DMS153 (cell line): ENCODE results near the gene ACP2.
"Not testable (repeated sequence)": the region's sequence is repeated elsewhere in the genome, so short reads cannot be mapped to it uniquely, and the experiment has no call there.

Source experiments
- DNase-seq: peaks from one replicate; lab custom pipeline; 2025; lab: John Stamatoyannopoulos, UW

Gene ACP2

DNA sequence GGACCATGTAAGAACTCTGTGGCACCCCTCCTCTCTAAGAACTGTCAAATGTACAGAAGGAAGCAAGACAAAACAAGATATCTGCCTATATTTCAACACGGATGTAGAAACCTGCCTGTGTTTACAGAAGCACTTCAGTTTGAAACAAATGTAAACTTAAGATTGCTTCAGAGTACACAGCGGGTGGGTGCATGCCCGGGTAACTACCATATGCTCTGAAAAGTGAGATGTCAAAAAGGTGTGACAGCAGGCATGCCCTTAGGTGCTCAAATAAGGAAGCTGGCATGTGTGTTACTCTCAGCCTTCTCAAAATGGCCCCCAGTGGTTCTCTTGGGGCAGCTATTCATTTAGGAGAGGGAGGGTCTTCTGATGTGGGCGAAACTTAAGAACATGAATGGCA is 5.2 kb downstream of the ACP2 start:
- DNase-seq: no peak

GRCh38 chr11:47242596-47243192 is 5.9 kb downstream of the ACP2 start:
- no peak for DNase-seq

- DNase-seq: no peak
Observed at GRCh38 chr11:47241841-47242301, 6.7 kb downstream of the ACP2 start.

GRCh38 chr11:47239852-47240251 is 8.8 kb downstream of the ACP2 start:
- DNase-seq: no peak

DNA sequence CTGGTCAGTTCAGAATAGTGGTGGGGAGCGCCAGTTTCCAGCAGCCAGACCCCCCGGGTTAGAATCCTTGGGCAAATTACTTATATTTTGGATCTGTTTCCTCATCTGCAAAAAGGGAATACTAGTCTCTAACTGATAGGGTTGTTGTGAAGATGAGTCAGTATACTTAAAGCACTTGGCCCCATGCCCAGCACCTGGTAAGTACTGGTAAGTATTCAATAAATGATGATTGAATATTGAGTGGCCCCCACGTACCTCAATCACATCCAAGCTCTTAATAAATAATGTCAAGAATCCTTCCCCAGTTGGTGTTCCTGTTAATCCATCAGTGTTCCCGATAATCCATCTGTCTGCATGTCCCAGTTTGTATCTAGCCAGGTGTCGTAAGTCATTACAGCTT is 12.1 kb downstream of the ACP2 start:
- no peak for DNase-seq

GRCh38 chr11:47235163-47235562 is 13.5 kb downstream of the ACP2 start:
- DNase-seq: no peak

DNA sequence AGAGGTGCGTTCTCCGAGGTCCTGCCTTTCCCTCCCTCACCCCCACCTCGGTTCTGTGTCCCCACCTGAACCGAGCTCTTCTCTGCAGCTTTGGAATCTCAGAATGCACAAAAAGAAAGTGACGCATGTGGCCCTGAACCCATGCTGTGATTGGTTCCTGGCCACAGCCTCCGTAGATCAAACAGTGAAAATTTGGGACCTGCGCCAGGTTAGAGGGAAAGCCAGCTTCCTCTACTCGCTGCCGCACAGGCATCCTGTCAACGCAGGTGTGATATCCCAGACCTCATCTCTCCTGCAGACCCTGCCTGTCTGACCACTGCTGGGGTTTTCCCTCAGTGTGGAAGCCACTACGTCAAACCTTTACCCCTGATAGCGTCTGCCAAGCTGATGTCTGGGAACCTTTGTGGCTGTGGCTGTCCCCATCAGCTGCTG is 13.9 kb downstream of the ACP2 start:
- peak; percentile 51 for DNase-seq

GRCh38 chr11:47233989-47234668 is 14.5 kb downstream of the ACP2 start:
- DNase-seq: peak; percentile 23

- DNase-seq: no peak
Observed at GRCh38 chr11:47233051-47233450, 15.6 kb downstream of the ACP2 start.

DNA sequence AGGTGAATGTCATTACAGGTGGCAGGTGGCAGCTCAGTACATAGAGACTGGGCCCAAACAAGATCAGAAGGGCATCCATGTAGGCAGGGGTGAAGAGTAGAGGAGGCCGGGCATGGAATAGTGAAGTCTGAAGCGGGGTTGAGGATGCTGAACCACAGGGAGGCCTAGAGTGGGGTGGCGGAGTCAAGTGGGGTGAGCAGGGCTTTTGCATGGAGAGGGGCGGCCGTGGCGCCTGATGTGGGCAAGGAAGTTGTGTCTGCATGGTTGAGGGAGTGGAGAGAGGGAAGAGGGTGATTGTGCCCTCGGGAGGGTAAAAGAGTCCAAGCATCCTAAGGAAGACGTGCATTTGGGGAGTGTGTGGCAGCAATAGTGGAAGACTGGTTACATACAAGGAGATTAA is 19.5 kb downstream of the ACP2 start:
- no peak for DNase-seq

- no peak for DNase-seq
Observed at GRCh38 chr11:47225552-47226400, 22.8 kb downstream of the ACP2 start.

GRCh38 chr11:47222696-47223095 is 25.9 kb downstream of the ACP2 start:
- no peak for DNase-seq

DNA sequence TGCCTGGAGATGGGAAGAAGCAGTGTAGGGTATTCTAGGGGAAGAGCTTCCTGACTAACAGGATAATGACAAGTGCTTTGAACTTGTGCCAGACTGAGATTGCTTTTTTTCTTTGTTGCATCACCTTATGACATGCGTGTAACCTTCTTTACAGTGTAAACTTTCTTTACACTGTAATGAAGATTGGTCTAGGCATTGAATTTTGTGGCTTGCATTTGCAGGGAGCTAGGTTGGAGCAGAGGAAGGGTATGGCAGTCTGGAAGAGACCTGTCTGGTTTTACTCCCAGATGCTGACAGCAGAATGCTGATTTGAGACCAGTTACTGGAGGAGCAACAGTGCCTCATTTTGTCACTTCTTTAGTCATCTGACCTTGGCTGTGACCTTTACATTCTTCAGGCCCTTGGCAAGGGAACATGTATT is 28.2 kb downstream of the ACP2 start:
- no peak for DNase-seq

DNA sequence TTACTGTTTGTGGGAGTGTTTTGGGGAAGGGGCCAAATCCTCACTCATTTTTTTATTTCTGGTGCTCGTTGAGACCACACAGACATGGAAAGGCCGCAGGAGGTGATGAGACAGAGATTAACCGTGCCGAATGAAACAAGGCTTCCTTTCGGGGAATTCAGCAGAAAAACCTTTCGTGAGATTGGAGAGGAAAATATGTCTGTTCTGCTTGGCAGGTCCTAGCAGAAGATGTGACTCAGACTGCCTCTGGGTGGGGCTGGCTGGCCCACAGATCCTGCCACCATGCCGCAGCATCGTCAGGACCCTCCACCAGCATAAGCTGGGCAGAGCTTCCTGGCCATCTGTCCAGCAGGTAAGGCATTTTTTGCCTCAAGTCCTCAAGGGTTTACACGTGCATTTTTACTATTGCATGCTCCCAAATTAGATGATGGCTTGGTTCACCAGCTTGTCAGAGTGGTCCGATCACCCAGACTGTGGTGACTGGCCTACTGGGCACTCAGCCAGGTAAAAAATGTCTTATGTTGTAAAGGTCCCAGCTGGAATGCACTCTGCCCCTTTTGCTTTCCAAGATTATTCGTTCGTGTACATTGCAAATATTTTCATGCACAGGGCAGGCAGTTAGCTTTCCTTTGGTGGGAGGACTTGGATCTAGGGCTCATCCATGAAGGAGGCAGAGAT is 32.4 kb downstream of the ACP2 start:
- DNase-seq: peak; percentile 11

DNA sequence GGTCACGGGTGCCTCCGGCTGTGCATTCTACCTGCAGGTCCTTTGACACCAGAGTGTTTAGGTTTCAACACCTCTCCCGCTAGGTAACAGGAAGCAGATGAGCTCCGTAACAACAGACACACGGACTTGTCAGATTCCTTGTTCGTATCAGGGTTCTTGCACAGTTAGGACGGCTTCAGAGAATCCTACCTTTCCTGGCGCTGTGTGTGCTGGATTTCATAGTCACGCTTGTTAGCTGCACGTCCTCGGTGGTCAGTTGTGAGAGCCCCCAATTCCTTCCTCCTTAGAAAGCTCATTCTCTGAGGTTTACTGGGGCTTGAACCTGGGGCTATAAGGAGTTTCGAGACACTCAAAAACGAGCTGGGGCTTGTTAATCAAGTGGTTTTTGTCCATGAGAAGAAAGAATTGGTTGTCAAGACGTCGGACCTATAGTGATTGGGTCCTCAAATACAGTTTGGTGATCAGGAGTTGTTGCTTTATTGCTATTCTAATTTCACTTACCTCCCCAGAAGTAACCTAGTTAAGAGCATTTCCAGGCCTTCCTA is 33.2 kb downstream of the ACP2 start:
- DNase-seq: no peak

DNA sequence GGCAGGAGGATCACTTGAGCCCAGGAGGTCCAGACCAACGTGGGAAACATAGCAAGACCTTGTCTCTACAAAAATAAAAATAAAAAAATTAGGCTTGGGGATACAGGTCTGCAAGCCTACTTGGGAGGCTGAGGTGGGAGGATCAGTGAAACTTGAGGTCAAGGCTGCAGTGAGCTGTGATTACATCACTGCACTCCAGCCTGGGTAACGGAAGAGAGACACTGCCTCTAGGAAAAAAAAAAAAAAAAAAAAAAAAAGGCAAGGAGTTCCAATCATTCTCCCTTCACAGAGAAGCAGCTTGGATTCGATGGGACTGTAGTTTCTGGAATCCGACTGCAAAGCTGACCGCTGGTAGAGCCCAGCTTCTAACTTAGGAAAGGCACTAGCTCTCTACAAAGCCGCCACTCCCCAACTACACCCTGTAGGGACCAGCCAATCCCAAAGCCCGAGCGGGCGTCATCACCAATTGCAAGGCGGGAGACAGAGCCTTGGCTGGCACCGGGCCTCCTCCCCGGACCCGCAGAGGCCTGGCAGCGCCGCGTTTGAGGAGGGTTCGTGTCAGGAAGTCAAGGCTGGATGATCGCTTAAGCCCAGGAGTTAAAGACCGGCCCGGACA is 34.6 kb downstream of the ACP2 start:
- DNase-seq: peak; percentile 89

DNA sequence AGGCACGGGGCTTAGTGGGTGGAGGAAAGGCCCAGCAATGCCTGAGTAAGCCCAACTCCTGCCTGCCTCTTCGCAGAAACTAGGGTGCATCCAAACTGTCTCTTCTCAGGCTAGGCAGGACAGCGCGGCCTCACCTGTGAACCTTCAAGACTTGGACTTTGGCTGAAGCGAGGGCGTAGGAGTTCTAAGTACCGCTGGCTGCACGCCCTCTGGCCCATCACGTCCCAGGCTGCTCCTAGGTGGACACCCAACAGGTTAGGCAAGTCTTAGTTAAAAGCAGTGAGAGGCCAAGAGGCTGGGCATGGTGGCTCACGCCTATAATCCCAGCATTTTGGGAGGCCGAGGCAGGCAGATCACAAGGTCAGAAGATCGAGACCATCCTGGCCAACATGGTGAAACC is 35.7 kb downstream of the ACP2 start:
- DNase-seq: no peak

DNA sequence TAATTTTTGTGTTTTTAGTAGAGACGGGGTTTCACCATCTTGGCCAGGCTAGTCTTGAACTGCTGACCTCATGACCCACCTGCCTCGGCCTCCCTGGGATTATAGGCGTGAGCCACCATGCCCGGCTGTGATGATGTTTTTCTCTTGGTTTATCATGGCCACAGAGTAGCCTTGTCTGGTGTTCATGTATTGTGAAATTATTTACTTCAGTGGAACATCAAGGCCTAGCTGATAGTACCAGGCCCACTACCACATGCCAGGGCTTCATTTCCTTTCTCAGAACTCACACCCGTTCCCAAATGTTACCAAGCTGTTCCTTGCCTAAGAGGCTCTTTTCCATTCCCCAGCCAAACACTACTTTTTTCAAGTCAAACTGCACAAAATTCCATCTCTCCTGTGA is 40.0 kb downstream of the ACP2 start:
- no peak for DNase-seq

GRCh38 chr11:47208008-47208552 is 40.5 kb downstream of the ACP2 start:
- DNase-seq: not testable (repeated sequence)

GRCh38 chr11:47207459-47207858 is 41.2 kb downstream of the ACP2 start:
- no peak for DNase-seq

DNA sequence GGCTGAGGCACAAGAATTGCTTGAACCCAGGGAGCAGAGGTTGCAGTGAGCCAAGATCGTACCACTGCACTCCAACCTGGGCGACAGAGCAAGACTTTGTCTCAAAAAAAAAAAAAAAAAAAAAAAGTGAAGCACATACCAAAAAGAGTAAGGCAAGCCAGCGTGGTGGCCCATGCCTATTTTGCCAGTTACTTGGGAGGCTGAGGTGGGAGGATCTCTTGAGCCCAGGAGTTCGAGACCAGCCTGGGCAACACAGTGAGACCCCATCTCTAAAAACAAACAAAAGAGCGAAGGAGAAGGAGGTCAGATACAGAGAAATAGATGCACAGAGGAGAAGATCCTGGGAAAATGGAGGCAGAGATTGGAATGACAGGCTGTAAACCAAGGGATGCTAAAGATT is 42.0 kb downstream of the ACP2 start:
- not testable (repeated sequence) for DNase-seq
